ENCODE measurements around the gene SLC6A2.

Gene SLC6A2

GRCh38 chr16:55660026-55660425 lies 4.2 kb downstream of the SLC6A2 start:
- TF ChIP-seq CTCF (conservative IDR thresholded peaks at IDR 0.05): no peak
- no peak overlapping the region for H3K27ac ChIP-seq

GRCh38 chr16:55660828-55661227 lies 5.0 kb downstream of the SLC6A2 start:
- no peak overlapping the region for H3K27ac ChIP-seq
- TF ChIP-seq CTCF (conservative IDR thresholded peaks at IDR 0.05): no peak

- no peak overlapping the region for H3K27ac ChIP-seq
- no peak for TF ChIP-seq CTCF (conservative IDR thresholded peaks at IDR 0.05)
Observed at GRCh38 chr16:55661941-55662643, 6.3 kb downstream of the SLC6A2 start.

- TF ChIP-seq CTCF (conservative IDR thresholded peaks at IDR 0.05): no peak
Observed at GRCh38 chr16:55662644-55663031, 6.8 kb downstream of the SLC6A2 start.

GRCh38 chr16:55663225-55663624 lies 7.4 kb downstream of the SLC6A2 start:
- TF ChIP-seq CTCF (conservative IDR thresholded peaks at IDR 0.05): no peak
- no peak overlapping the region for H3K27ac ChIP-seq

More at GRCh38 chr16:55662644-55663031, 6.8 kb downstream of the SLC6A2 start:
- H3K27ac ChIP-seq: no peak overlapping the region

- no peak for TF ChIP-seq CTCF (conservative IDR thresholded peaks at IDR 0.05)
- no peak overlapping the region for H3K27ac ChIP-seq
Observed at GRCh38 chr16:55663765-55664677, 8.2 kb downstream of the SLC6A2 start.

GRCh38 chr16:55664786-55665407 lies 9.1 kb downstream of the SLC6A2 start:
- TF ChIP-seq CTCF (conservative IDR thresholded peaks at IDR 0.05): no peak
- no peak overlapping the region for H3K27ac ChIP-seq
